Activated T-helper 1 cell treated with anti-CD3 and anti-CD28 coated beads, Interleukin-2, amount 50 U/mL, for 16 hours (primary cell): ENCODE data around the gene MYH4.

ENCODE experiments used
- DNase-seq, 2 donors: peaks; one replicate each; pipeline ENCODE4 v3.0.0-alpha.2; 2020; ENCODE audit warnings: low read depth in 1 of 2, low spot score in 1 of 2

MYH4 gene

DNA sequence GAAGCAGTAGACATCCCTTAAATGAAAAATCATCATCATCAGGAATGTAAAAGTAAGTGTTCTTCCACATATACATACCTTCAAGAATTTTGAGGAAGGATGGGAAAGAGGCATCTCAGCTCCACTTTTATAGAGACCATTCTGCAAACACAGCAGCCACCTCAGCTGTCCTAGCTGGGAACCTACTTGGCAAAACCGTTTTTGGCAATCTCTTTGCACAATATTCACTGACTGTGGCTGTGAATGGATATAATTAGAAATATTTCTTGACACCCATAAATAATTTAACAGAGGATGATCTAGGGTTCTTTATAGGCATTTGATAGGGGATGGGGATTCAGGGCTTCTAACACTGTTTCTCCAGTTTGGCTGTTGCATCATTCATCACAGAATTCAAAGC is at the start of gene MYH4:
TSS of gene MYH4 (minus strand) at position 101 of the 400 bp plus-strand sequence. CDS start 2,814 bp downstream, outside the sequence.
- no peak for DNase-seq

DNA sequence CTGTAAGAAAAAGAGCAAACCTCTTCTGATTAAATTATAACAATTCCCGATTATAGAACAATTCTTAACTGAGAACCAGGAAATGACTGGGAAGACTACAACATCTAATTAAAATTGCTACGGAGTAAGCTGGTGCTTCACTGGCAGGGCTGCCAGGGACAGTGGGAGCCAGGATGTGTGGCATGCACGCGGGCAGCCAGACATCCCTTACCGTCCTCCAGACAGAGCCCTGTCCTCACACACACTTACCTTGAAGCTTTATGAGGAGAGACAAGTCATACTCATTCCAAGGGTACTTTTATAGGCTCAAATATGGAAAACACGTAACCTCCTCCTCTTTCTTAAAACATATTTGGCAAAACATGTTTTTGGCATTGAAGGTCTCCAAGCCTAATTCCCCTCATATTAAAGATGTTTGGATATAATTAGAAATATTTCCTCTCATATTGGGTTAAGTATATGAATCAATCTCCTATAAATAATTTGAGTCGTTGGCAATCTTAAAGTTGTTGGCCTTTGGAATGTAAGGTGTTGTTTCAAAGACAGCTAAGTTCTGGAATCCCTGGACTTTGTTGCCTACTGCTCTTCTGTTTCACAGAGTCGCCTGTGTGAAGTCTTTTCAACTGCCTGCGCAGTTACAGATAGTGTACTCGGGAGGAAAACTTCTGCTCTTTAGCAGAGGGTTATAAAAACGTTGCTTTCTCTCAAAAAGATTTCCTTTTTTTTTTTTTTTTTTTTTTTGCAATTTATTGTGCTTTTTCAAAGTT is 49.1 kb upstream of the MYH4 start, which contains the start of gene MYH1:
TSS of gene MYH1 (minus strand) at position 272 of the 767 bp plus-strand sequence. CDS start 1,900 bp downstream, outside the sequence.
- DNase-seq = no peak

- no peak for DNase-seq
Measured at GRCh38 chr17:10516638-10517037, 47.3 kb upstream of the MYH4 start.

DNA sequence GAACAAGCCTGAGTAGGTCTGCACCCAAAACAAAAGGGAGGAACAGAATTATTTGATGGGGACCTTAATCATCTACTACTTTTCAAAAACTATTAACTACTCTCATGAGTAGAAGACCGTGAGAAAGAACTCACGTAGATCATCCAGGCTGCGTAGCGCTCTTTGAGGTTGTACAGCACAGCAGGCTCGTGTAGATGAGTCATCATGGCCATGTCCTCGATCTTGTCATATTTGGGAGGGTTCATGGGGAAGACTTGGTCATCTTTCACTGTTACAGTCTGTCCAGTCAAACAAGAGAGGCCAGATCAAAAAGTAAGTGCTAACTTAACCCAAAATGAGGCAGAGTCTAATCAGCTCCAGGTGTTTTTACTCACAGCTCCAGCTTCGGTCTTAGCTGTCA is 46.7 kb upstream of the MYH4 start:
- DNase-seq = no peak

- no peak for DNase-seq
Measured at GRCh38 chr17:10513299-10514067, 44.1 kb upstream of the MYH4 start.

GRCh38 chr17:10512856-10513255 is 43.5 kb upstream of the MYH4 start:
- no peak for DNase-seq

GRCh38 chr17:10499950-10500349 is 30.6 kb upstream of the MYH4 start:
- DNase-seq = no peak

GRCh38 chr17:10492004-10492403 is 22.6 kb upstream of the MYH4 start:
- no peak for DNase-seq

DNA sequence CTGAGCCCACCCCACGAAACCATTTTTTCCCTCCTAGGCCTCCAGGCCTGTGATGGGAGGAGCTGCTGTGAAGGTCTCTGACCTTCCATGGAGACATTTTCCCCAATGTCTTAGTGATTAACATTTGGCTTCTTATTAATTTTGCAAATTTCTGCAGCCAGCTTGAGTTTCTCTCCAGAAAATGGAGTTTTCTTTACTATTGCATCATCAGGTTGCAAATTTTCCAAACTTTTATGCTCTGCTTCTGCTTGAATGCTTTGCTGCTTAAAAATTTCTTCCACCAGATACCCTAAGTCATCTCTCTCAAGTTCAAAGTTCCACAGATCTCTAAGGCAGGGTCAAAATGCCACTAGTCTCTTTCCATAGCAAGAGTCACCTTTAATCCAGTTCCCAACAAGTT is 12.9 kb upstream of the MYH4 start:
- no peak for DNase-seq

DNA sequence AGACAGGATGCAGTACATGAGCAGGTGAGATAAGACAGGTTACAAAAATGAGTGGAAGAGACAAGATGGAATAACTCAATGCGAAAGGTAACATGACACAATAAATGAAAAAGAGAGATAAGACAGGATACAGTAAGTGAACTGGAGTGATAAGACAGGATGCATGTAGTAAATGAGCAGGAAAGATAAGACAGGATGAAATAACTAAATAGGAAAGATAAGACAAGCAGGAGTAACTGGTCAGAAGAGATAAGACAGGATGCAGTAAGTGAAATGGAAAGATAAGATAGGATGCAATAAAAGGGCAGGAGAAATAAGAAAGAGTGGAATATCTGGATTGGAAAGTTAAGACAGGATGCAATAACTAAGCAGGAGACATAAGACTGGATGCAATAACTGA is 8.3 kb upstream of the MYH4 start:
- DNase-seq = no peak

- no peak for DNase-seq
Measured at GRCh38 chr17:10474536-10474935, 5.2 kb upstream of the MYH4 start.

GRCh38 chr17:10471858-10472257 is 2.5 kb upstream of the MYH4 start:
- no peak for DNase-seq

DNA sequence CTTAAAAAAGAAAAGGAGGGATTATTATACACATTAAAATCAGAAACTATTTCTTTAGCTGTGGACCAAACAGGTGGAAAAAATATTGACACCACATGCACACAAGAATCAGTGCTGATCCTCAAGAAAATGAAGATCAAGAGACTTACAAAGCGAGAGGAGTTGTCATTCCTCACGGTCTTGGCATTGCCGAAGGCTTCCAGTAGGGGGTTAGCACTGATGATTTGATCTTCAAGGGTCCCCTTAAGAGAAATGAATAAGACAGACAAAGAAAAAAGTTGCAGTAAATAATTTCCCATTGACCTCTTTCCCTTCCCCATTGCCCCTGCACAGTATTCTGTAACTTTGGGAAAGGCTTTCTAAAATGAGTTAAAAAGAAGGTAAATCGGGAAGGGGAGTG is 6.0 kb downstream of the MYH4 start:
- DNase-seq = no peak

DNA sequence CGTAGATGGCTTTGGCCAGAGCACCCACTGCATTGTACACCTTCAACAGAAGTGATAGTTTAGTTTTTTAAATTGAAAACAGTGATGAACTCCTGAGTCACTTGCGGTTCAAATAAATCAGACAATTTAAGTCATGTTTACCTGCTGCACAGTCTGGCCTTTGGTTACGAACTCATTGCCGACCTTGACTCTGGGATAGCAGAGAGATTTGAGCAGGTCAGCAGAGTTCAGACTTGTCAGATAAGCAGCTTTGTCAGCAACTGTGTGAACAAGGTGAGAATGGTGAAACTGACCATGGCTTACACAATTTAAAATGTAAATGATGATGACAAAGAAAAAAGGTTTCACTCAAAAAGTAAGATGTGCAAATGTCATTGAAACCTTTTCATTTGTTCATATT is 9.3 kb downstream of the MYH4 start:
- no peak for DNase-seq

DNA sequence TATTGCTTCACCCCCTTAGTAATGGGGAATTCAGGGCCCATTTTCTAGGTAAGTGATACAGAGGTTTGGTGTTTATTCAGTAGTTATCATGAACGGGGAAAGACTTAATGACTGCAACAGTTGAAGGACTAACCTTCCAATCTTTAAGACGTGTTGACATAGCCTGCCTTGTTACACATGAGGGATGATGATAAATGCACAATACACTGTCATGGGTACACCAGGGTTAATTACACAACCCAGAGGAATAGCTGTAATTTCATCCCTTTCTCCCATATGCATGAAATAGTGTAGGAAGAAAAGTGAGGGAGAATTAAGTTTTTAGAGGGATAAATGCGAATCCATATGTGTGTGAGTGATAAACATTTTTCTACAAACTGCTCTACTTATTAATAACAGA is 10.7 kb downstream of the MYH4 start:
- no peak for DNase-seq

DNA sequence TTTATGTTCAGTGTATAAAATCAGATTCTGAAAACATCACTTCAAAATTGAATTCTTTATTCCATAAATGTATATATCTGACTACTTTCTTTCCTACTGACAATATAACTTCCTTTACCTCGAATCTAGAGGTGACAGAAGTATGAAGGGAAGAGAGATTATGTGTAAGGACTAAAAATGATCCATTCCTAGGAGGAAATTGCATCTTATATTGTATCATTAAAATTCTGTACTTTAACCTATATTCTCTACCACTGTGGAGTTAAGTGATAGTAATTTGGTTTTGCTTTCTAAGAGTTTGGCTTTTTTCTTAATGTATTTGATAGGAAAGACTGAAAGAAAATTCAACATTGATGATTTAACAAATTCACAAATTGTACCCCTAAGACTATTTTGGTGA is 11.4 kb downstream of the MYH4 start:
- DNase-seq = no peak

DNA sequence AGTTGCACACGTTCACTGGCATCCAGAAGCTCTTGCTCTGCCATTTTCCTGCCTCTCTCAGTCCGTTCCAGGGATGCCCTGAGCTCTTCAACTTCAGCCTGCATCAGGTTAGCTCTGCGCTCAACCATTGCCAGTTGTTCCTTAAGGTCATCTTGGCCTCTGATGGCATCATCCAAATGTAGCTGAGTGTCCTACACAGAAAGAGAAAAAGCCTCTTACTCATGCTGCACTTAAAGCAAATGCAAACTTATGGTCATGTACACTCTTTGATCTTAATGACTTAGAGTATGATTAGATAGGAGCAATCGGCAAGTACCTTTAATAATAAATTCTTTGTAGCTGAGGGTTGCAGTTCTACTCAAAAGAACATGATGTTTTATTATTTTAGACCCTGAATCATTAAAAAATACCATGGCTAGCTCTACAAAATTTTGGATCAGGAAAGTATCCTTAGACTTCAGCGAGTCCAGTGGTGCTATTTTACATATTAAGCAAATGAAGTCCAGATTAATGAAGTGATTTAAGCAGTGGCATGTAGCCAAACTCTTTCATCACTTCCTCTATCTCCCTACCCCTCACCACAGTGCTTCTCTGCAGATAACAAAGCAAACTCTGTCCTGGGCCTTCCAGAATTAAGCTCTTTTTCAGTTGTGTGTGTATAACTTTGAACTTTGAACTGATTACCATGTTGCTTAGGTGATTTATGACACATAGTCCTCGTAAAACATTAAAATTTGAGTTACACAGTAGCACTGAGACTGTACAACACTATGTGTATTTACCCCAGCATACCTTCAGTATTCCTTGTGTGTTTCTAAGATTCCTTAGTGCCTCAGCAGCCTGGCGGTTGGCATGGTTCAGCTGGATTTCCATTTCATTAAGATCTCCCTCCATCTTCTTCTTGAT is 22.1 kb downstream of the MYH4 start:
- no peak for DNase-seq

GRCh38 chr17:10439816-10440215 is 29.5 kb downstream of the MYH4 start:
- DNase-seq = no peak

GRCh38 chr17:10435096-10435495 is 34.3 kb downstream of the MYH4 start:
- no peak for DNase-seq

- no peak for DNase-seq
Measured at GRCh38 chr17:10429421-10430045, 39.8 kb downstream of the MYH4 start.

GRCh38 chr17:10428781-10429180 is 40.6 kb downstream of the MYH4 start:
- no peak for DNase-seq
